GM23338 (cell line): ENCODE measurements around the gene ADAMTS15. TPM values are rescaled to one million over a fixed set of nuclear protein-coding genes. Genes with fewer than 3 reads are reported as not detected.

Source experiments
- ATAC-seq: fragments of 200-7000 bp; cut with Tn5 transposase; 3 replicates; pipeline ENCODE4 v1.9.1; 2020
- DNase-seq: peaks from one replicate; pipeline ENCODE4 v3.0.0-alpha.2; 2015; ENCODE audit warnings: low spot score
- H2AFZ ChIP-seq: fragments of 200-600 bp; sonication (generic); 2 replicates; pipeline ENCODE4 v1.8.0; 2016; ENCODE audit warnings: antibody characterized with exemption, mild to moderate bottlenecking, moderate library complexity
- H3F3A ChIP-seq: fragments of 200-600 bp; sonication (generic); replicated peaks from 2 replicates; pipeline ENCODE4 v1.8.0; 2017; ENCODE audit warnings: antibody characterized with exemption, mixed run types, low read depth
- H3K27ac ChIP-seq: fragments of 200-600 bp; sonication (generic); 2 replicates; pipeline ENCODE4 v1.6.1; 2016; ENCODE audit warnings: low read depth
- H3K27me3 ChIP-seq: fragments of 200-600 bp; sonication (generic); 2 replicates; pipeline ENCODE4 v1.8.0; 2016; ENCODE audit warnings: mild to moderate bottlenecking, mixed run types, moderate library complexity; ENCODE audit not compliant: insufficient read depth
- H3K36me3 ChIP-seq: fragments of 200-600 bp; sonication (generic); 2 replicates; pipeline ENCODE4 v1.8.0; 2016; ENCODE audit warnings: mild to moderate bottlenecking; ENCODE audit not compliant: insufficient read depth
- H3K4me1 ChIP-seq: fragments of 200-600 bp; sonication (generic); 2 replicates; pipeline ENCODE4 v1.8.0; 2016; ENCODE audit warnings: mild to moderate bottlenecking, moderate library complexity; ENCODE audit not compliant: insufficient read depth
- H3K4me2 ChIP-seq: fragments of 200-600 bp; sonication (generic); 2 replicates; pipeline ENCODE4 v1.7.1; 2017; ENCODE audit warnings: mixed run types
- H3K4me3 ChIP-seq: fragments of 200-600 bp; sonication (generic); 2 replicates; pipeline ENCODE4 v1.6.1; 2016; ENCODE audit warnings: mixed run types
- H3K79me2 ChIP-seq: fragments of 200-600 bp; sonication (generic); replicated peaks from 2 replicates; pipeline ENCODE4 v1.8.0; 2017; ENCODE audit warnings: mild to moderate bottlenecking; ENCODE audit not compliant: insufficient read depth
- H3K9me2 ChIP-seq: fragments of 200-600 bp; sonication (generic); 2 replicates; pipeline ENCODE4 v1.8.0; 2017; ENCODE audit not compliant: insufficient read depth
- H4K20me1 ChIP-seq: fragments of 200-600 bp; sonication (generic); replicated peaks from 2 replicates; pipeline ENCODE4 v1.8.0; 2017; ENCODE audit warnings: mild to moderate bottlenecking; ENCODE audit not compliant: insufficient read depth
- H3K27ac Mint-ChIP-seq: 2 replicates; pipeline ENCODE4 v1.8.0; 2020; ENCODE audit warnings: inconsistent platforms, mild to moderate bottlenecking, moderate library complexity, mixed read lengths
- H3K27me3 Mint-ChIP-seq: 3 replicates; pipeline ENCODE4 v1.8.0; 2022; ENCODE audit warnings: low read depth, mild to moderate bottlenecking, moderate library complexity, mixed read lengths, inconsistent platforms; ENCODE audit not compliant: insufficient read depth, poor library complexity
- H3K36me3 Mint-ChIP-seq: 3 replicates; pipeline ENCODE4 v1.8.0; 2021; ENCODE audit warnings: low read depth, mild to moderate bottlenecking, inconsistent platforms, moderate library complexity, mixed read lengths
- H3K4me1 Mint-ChIP-seq: 3 replicates; pipeline ENCODE4 v1.8.0; 2020; ENCODE audit warnings: mild to moderate bottlenecking, inconsistent platforms, mixed read lengths
- H3K4me3 Mint-ChIP-seq: 3 replicates; pipeline ENCODE4 v1.8.0; 2021; ENCODE audit warnings: moderate library complexity, mild to moderate bottlenecking, inconsistent platforms, mixed read lengths
- H3K9me3 Mint-ChIP-seq: 3 replicates; pipeline ENCODE4 v1.8.0; 2020; ENCODE audit warnings: moderate library complexity, mild to moderate bottlenecking, inconsistent platforms, mixed read lengths
- CTCF ChIP-seq, 2 experiments: fragments of 200-600 bp in 1 of 2; sonication (generic) in 1 of 2; conservative IDR thresholded peaks; 2 replicates each; pipeline versions ENCODE4 v1.5.1 to v1.6.1; 2016 to 2017; ENCODE audit warnings: antibody characterized with exemption in 2 of 2, low read depth in 2 of 2, mild to moderate bottlenecking in 2 of 2, moderate library complexity in 1 of 2
- ETS1 ChIP-seq: IDR thresholded peaks from 2 replicates; pipeline ENCODE4 v1.6.1; 2016; ENCODE audit warnings: antibody characterized with exemption
- EZH2 ChIP-seq: fragments of 200-600 bp; sonication (generic); IDR thresholded peaks from one replicate; pipeline ENCODE4 v1.8.0; 2017; ENCODE audit warnings: antibody characterized with exemption, mild to moderate bottlenecking, low read depth; ENCODE audit not compliant: unreplicated experiment
- EZH2phosphoT487 ChIP-seq: fragments of 200-600 bp; sonication (generic); IDR thresholded peaks from one replicate; pipeline ENCODE4 v1.8.1; 2018; ENCODE audit warnings: antibody characterized with exemption; ENCODE audit not compliant: unreplicated experiment
- POLR2AphosphoS5 ChIP-seq: IDR thresholded peaks from 2 replicates; pipeline ENCODE4 v1.6.1; 2016; ENCODE audit warnings: antibody characterized with exemption, low read depth
- ZNF114 ChIP-seq: fragments of 250-450 bp; sonication (Bioruptor Pico); IDR thresholded peaks from 2 replicates; pipeline ENCODE4 v1.5.0; 2020; ENCODE audit warnings: mild to moderate bottlenecking, moderate library complexity
- ZNF331 ChIP-seq: fragments of 250-450 bp; sonication (Bioruptor Pico); IDR thresholded peaks from 2 replicates; pipeline ENCODE4 v1.5.0; 2020; ENCODE audit warnings: low read depth, mild to moderate bottlenecking, moderate library complexity
- ZNF462 ChIP-seq: fragments of 250-450 bp; sonication (Bioruptor Pico); IDR thresholded peaks from 2 replicates; pipeline ENCODE4 v1.5.0; 2020; ENCODE audit warnings: mild to moderate bottlenecking, moderate library complexity
- polyA plus RNA-seq: library from polyadenylated mRNA; unstranded; fragments of >200 nt; fragmentation: Nextera tagmentation; extraction: Ambion mirVana; gene quantifications from 2 replicates; pipeline ENCODE4 v1.2.1, GENCODE V29; 2016
- total RNA-seq: library from RNA; depleted of rRNA; stranded (reverse); fragments of >200 nt; shearing (Covaris generic); gene quantifications from 2 replicates; pipeline ENCODE4 v1.2.3, GENCODE V29; 2014

The ADAMTS15 gene
- total and polyA plus RNA-seq, 2 experiments from 2014 or later = 0.42 to 5.6 TPM

GRCh38 chr11:130431801-130432200, 16.6 kb upstream of the ADAMTS15 start (continued):
- TF ChIP-seq ZNF462 (CRISPR knock-in tag) (no peak), ZNF114 (CRISPR knock-in tag) (no peak)

- H3F3A ChIP-seq = peaks cover 15% of the 10 kb centered on the region
- no peaks in the 10 kb centered on the region for H4K20me1 ChIP-seq
- no peak for ATAC-seq
- H3K4me3 ChIP-seq = no peak overlapping the region
- no peaks in the 10 kb centered on the region for H3K36me3 ChIP-seq
- no peak overlapping the region for H3K27ac ChIP-seq
- Mint-ChIP-seq H3K27ac (no peak overlapping the region), H3K9me3 (no peaks in the 10 kb centered on the region), H3K27me3 (peaks cover 26% of the 10 kb centered on the region), H3K4me1 (peaks cover 14% of the 10 kb centered on the region), H3K4me3 (no peak overlapping the region), H3K36me3 (no peaks in the 10 kb centered on the region; the same call in 2 of the 3 replicates)
- DNase-seq = no peak
- no peaks in the 10 kb centered on the region for H3K9me2 ChIP-seq
- H3K27me3 ChIP-seq = peaks cover 24% of the 10 kb centered on the region
- H2AFZ ChIP-seq = no peak overlapping the region
- no peak overlapping the region for H3K4me2 ChIP-seq
- H3K4me1 ChIP-seq = peaks cover 9% of the 10 kb centered on the region; the same call in 1 of the 2 replicates
- H3K79me2 ChIP-seq = no peaks in the 10 kb centered on the region
- TF ChIP-seq ZNF331 (CRISPR knock-in tag) = no peak
- TF ChIP-seq ETS1 = no peak
- TF ChIP-seq CTCF (conservative IDR thresholded peaks at IDR 0.05; ENCODE audit: low read depth in 2 of 2) = no peak
- TF ChIP-seq ZNF114 (CRISPR knock-in tag) = no peak
- TF ChIP-seq EZH2 = no peak
- TF ChIP-seq EZH2phosphoT487 = no peak
- no peak for TF ChIP-seq POLR2AphosphoS5
These were observed 15.1 kb upstream of the ADAMTS15 start for GRCh38 chr11:130433357-130433756.
